Measurements from ENCODE around the gene SAP25. TPM values are rescaled to one million over a fixed set of nuclear protein-coding genes. Genes with fewer than 3 reads are reported as not detected.

SAP25 gene
- total RNA-seq, 1 donor from 2014 or later, result 1.9 TPM

GRCh38 chr7:100591596-100591995 lies 17.9 kb upstream of the SAP25 start:
- Histone ChIP-seq H3K4me1 (ENCODE audit: insufficient read depth, low read length) (peaks cover 3% of the 10 kb centered on the region), H3K9ac (ENCODE audit: low read length) (no peak overlapping the region), H3K9me3 (ENCODE audit: insufficient read depth, low read depth, low read length) (no peaks in the 10 kb centered on the region), H2AFZ (ENCODE audit: low read depth, low read length) (no peak overlapping the region), H4K20me1 (ENCODE audit: insufficient read depth, low read length) (no peaks in the 10 kb centered on the region), H3K4me3 (ENCODE audit: insufficient read depth, low read depth, low read length) (no peak overlapping the region), H3K36me3 (ENCODE audit: insufficient read depth, low read length) (no peaks in the 10 kb centered on the region), H3K27me3 (ENCODE audit: insufficient read depth, low read length) (peaks cover 7% of the 10 kb centered on the region), H3K27ac (ENCODE audit: low read depth, low read length) (no peak overlapping the region), H3K4me2 (ENCODE audit: low read length) (no peak overlapping the region), H3K79me2 (ENCODE audit: insufficient read depth, low read length) (no peaks in the 10 kb centered on the region)
- DNase-seq (ENCODE audit: low read depth), result no peak
- Mint-ChIP-seq H3K9me3 (ENCODE audit: unreplicated experiment) (no peaks in the 10 kb centered on the region), H3K36me3 (ENCODE audit: low read depth, unreplicated experiment) (peaks cover 6% of the 10 kb centered on the region), H3K4me3 (ENCODE audit: unreplicated experiment) (no peak overlapping the region), H3K27ac (ENCODE audit: unreplicated experiment) (no peak overlapping the region), H3K4me1 (ENCODE audit: low read depth, unreplicated experiment) (no peaks in the 10 kb centered on the region), H3K27me3 (ENCODE audit: low read depth, unreplicated experiment) (peaks cover 11% of the 10 kb centered on the region)
- FAIRE-seq, result no peak
- TF ChIP-seq EZH2 (IDR thresholded peaks at IDR 0.05; ENCODE audit: insufficient read depth, low read length) (no peak), CTCF (IDR thresholded peaks at IDR 0.05; ENCODE audit: insufficient read depth, low read depth, low read length) (no peak)

- DNase-seq (ENCODE audit: low read depth) (no peak), FAIRE-seq (no peak)
- H3K4me1 ChIP-seq (ENCODE audit: insufficient read depth, low read length), result peaks cover 6% of the 10 kb centered on the region
- H3K4me1 Mint-ChIP-seq (ENCODE audit: low read depth, unreplicated experiment), result no peaks in the 10 kb centered on the region
- no peak overlapping the region for H3K9ac ChIP-seq (ENCODE audit: low read length)
- H3K4me3 Mint-ChIP-seq (ENCODE audit: unreplicated experiment), result no peak overlapping the region
- TF ChIP-seq EZH2 (IDR thresholded peaks at IDR 0.05; ENCODE audit: insufficient read depth, low read length) (no peak), CTCF (IDR thresholded peaks at IDR 0.05; ENCODE audit: insufficient read depth, low read depth, low read length) (no peak)
- no peak overlapping the region for H3K4me2 ChIP-seq (ENCODE audit: low read length)
- H3K4me3 ChIP-seq (ENCODE audit: insufficient read depth, low read depth, low read length), result no peak overlapping the region
- H3K9me3 ChIP-seq (ENCODE audit: insufficient read depth, low read depth, low read length), result no peaks in the 10 kb centered on the region
- peaks cover 2% of the 10 kb centered on the region for H3K36me3 Mint-ChIP-seq (ENCODE audit: low read depth, unreplicated experiment)
- H3K27ac ChIP-seq (ENCODE audit: low read depth, low read length), result no peak overlapping the region
- H4K20me1 ChIP-seq (ENCODE audit: insufficient read depth, low read length), result peaks cover 5% of the 10 kb centered on the region
- no peak overlapping the region for H2AFZ ChIP-seq (ENCODE audit: low read depth, low read length)
- H3K27me3 ChIP-seq (ENCODE audit: insufficient read depth, low read length), result peaks cover 7% of the 10 kb centered on the region
- H3K9me3 Mint-ChIP-seq (ENCODE audit: unreplicated experiment), result no peaks in the 10 kb centered on the region
- peaks cover 7% of the 10 kb centered on the region for H3K79me2 ChIP-seq (ENCODE audit: insufficient read depth, low read length)
- H3K36me3 ChIP-seq (ENCODE audit: insufficient read depth, low read length), result no peaks in the 10 kb centered on the region
- H3K27ac Mint-ChIP-seq (ENCODE audit: unreplicated experiment), result no peak overlapping the region
- H3K27me3 Mint-ChIP-seq (ENCODE audit: low read depth, unreplicated experiment), result peaks cover 9% of the 10 kb centered on the region
Measured at GRCh38 chr7:100590077-100590737, 16.5 kb upstream of the SAP25 start.

- Mint-ChIP-seq H3K36me3 (ENCODE audit: low read depth, unreplicated experiment) (no peaks in the 10 kb centered on the region), H3K9me3 (ENCODE audit: unreplicated experiment) (no peaks in the 10 kb centered on the region), H3K27me3 (ENCODE audit: low read depth, unreplicated experiment) (peaks cover 9% of the 10 kb centered on the region), H3K4me3 (ENCODE audit: unreplicated experiment) (no peak overlapping the region), H3K27ac (ENCODE audit: unreplicated experiment) (no peak overlapping the region), H3K4me1 (ENCODE audit: low read depth, unreplicated experiment) (no peaks in the 10 kb centered on the region)
- H3K4me2 ChIP-seq (ENCODE audit: low read length), result no peak overlapping the region
- FAIRE-seq, result no peak
- H3K36me3 ChIP-seq (ENCODE audit: insufficient read depth, low read length), result no peaks in the 10 kb centered on the region
- H3K79me2 ChIP-seq (ENCODE audit: insufficient read depth, low read length), result peaks cover 15% of the 10 kb centered on the region
- no peak overlapping the region for H3K27ac ChIP-seq (ENCODE audit: low read depth, low read length)
- H3K9ac ChIP-seq (ENCODE audit: low read length), result no peak overlapping the region
- no peak for DNase-seq (ENCODE audit: low read depth)
- TF ChIP-seq CTCF (IDR thresholded peaks at IDR 0.05; ENCODE audit: insufficient read depth, low read depth, low read length) (no peak), EZH2 (IDR thresholded peaks at IDR 0.05; ENCODE audit: insufficient read depth, low read length) (no peak)
- H2AFZ ChIP-seq (ENCODE audit: low read depth, low read length), result no peak overlapping the region
- peaks cover 13% of the 10 kb centered on the region for H3K4me1 ChIP-seq (ENCODE audit: insufficient read depth, low read length)
- peaks cover 7% of the 10 kb centered on the region for H3K27me3 ChIP-seq (ENCODE audit: insufficient read depth, low read length)
- H3K9me3 ChIP-seq (ENCODE audit: insufficient read depth, low read depth, low read length), result no peaks in the 10 kb centered on the region
- H3K4me3 ChIP-seq (ENCODE audit: insufficient read depth, low read depth, low read length), result no peak overlapping the region
- H4K20me1 ChIP-seq (ENCODE audit: insufficient read depth, low read length), result peaks cover 13% of the 10 kb centered on the region
Measured at GRCh38 chr7:100589341-100589947, 15.7 kb upstream of the SAP25 start.

Data from astrocyte (in vitro differentiated cells and primary cell).